Fibroblast of villous mesenchyme (primary cell): ENCODE data around the gene MOSPD2. TPM values are rescaled to one million over a fixed set of nuclear protein-coding genes. Genes with fewer than 3 reads are reported as not detected.
A peak's percentile ranks its signal among the peaks of the same experiment; 100 is the strongest.

Experiments
- DNase-seq: peaks from one replicate; pipeline ENCODE4 v3.0.0-alpha.2; 2010; ENCODE audit warnings: low read depth
- H3K4me3 ChIP-seq: 2 replicates; pipeline ENCODE4 v1.5.1; 2011; ENCODE audit warnings: low read depth, mild to moderate bottlenecking, low read length
- total RNA-seq: library from RNA; depleted of rRNA; stranded (reverse); fragments of >200 nt; gene quantifications from 2 replicates; pipeline ENCODE4 v1.2.3, GENCODE V29; 2012
- TF ChIP-seq, protein P1 (sequence below): IDR thresholded peaks from 2 replicates; pipeline ENCODE4 v1.5.1; 2012; ENCODE audit warnings: low read depth, mild to moderate bottlenecking, low read length; ENCODE audit not compliant: insufficient read depth

MOSPD2 gene
- total RNA-seq, 1 donor: 61.3 TPM

DNA sequence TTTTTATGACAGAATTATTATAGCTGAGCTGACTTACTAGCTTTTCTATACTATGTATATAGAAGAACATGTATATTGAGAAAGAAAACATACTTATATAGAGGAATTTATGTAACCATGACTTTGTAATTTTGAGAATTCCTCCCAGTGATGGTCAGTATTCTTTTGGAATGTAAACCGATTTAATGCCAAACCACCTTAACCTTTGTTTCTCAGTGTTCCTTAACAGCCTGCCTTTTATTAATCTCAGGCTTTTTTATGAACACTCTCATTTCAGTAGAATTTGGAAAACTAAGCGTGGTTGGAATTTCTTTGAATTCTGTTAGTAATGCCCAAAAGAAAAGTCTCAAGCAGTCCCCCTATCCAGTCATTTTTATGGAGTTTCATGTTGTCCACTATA, 47.0 kb downstream of the MOSPD2 start:
- no peak overlapping the region for H3K4me3 ChIP-seq
- TF ChIP-seq, protein P1, sequence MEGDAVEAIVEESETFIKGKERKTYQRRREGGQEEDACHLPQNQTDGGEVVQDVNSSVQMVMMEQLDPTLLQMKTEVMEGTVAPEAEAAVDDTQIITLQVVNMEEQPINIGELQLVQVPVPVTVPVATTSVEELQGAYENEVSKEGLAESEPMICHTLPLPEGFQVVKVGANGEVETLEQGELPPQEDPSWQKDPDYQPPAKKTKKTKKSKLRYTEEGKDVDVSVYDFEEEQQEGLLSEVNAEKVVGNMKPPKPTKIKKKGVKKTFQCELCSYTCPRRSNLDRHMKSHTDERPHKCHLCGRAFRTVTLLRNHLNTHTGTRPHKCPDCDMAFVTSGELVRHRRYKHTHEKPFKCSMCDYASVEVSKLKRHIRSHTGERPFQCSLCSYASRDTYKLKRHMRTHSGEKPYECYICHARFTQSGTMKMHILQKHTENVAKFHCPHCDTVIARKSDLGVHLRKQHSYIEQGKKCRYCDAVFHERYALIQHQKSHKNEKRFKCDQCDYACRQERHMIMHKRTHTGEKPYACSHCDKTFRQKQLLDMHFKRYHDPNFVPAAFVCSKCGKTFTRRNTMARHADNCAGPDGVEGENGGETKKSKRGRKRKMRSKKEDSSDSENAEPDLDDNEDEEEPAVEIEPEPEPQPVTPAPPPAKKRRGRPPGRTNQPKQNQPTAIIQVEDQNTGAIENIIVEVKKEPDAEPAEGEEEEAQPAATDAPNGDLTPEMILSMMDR: no peak
- DNase-seq: no peak

DNA sequence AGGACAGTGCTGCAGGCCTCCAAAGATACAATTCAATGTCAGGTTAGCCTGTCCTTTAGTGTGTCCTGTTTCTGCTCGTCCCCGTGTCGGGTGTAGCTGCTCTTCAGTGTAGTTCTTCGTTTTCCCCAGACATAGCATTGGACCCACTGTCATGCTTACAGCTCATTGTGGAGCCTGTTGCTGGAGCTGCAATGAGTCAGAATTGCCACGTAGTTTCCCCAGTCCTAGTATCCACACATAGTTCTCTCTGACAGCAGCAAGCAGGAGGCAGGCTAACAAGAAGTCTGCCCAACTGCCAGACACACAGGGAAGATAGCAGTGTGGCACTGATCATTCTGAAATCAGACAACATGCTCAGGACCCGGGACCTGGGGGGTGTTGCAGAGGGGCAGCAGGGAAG, 49.2 kb downstream of the MOSPD2 start:
- no peak overlapping the region for H3K4me3 ChIP-seq
- TF ChIP-seq, protein P1: no peak
- peak; percentile 84 for DNase-seq

DNA sequence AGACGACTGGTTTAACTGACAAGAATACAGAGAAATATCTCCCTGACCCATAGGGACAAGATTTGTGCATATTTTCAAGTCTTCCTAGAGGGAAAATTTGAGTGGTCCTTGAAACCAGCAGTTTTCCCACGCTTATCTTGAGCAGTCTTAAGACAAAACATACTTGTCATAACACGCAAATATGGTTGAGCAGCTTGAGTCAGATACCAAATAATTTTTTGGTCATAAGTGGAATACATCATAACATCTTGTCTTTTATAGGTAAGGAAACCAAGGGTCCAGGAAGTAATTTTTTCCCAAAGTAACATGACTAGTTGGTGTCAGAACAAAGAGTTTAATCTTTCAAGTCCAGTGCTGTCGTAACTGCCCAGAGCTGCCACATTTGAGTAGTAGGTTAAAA, 50.5 kb downstream of the MOSPD2 start:
- DNase-seq: no peak
- TF ChIP-seq, protein P1: no peak
- H3K4me3 ChIP-seq: no peak overlapping the region

DNA sequence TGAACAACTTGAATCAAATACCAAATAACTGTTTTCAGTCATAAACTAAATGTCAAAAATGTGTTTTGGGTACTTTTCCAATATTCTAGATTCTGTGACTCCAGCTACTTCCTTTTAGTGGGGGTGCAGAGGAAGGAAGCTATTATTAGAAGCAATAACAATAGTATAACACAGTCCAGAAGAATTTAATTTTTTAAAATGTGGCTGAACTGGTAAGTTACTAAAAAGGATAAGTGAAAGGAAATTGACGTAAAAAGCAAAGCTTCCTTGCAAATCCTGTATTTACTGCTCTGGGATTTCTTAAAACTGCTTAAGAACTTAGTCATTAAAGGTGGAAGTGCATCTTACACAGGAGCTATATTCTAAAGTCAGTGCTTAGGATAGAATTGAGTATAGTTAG, 53.2 kb downstream of the MOSPD2 start:
- DNase-seq: no peak
- H3K4me3 ChIP-seq: no peak overlapping the region
- TF ChIP-seq, protein P1: no peak

DNA sequence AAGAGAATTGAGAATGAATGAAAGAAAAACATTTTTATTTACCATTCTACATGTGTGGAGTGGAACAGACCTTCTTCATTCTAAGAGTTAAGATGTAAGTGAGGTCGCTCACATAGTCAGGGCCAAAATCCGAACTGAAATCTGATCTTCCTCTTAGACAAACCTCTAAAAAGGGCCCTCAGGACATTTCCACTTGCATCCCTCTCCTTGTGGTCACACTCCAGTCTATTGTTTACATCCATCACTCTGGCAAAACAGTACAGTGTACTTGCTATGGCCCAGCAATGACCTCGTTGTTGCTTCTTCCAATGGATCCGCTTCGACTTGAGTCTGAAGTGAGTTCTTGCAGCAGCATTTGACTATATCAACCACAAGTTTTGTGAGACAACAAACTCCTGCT, 54.2 kb downstream of the MOSPD2 start:
- no peak overlapping the region for H3K4me3 ChIP-seq
- peak; percentile 56 for DNase-seq
- TF ChIP-seq, protein P1: no peak

DNA sequence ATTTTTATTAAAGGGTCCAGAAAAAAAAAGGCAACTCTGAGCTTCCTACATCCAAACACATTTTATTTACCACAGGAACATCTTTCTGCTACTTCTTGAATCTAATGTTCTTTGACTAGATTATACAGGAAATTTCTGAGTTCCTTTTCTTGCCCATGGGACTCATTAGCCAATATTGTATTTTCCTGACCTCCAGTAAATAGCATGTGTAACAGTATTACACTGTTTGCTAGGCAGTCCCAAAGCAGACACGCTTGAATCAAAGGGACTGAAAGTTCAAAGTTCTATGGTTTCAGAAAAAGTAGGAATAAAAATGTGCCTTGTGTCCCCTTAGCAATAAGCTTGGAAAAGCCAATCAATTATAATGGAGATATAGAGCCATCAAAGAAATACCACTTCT, 57.4 kb downstream of the MOSPD2 start:
- DNase-seq: no peak
- TF ChIP-seq, protein P1: no peak
- H3K4me3 ChIP-seq: no peak overlapping the region

DNA sequence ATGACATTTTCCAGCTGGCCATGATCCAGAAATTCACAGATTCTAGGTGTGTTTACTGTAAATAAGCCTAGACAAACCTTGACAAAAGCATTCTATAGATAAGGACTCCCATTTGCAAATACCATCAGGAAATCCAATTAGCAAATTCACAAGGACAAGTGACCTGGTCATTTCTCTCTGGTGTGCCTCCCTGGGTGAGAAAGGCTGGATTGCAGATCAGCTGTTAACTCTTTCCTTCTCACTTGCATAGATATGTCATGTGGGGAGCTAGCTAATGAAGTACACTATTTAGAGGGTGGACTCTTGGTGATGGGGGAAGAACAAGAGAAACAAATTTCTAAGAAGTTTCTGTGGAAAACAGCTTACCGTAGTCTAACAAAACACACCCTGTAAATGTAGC, 58.9 kb downstream of the MOSPD2 start:
- no peak for DNase-seq
- TF ChIP-seq, protein P1: no peak

More for the DNA sequence above, 58.9 kb downstream of the MOSPD2 start:
- no peak overlapping the region for H3K4me3 ChIP-seq
